ENCODE measurements around the gene PCK2. TPM values are rescaled to one million over a fixed set of nuclear protein-coding genes. Genes with fewer than 3 reads are reported as not detected.

The PCK2 gene
- total RNA-seq, 1 experiment from 2014 or later: 48.9 TPM

DNA sequence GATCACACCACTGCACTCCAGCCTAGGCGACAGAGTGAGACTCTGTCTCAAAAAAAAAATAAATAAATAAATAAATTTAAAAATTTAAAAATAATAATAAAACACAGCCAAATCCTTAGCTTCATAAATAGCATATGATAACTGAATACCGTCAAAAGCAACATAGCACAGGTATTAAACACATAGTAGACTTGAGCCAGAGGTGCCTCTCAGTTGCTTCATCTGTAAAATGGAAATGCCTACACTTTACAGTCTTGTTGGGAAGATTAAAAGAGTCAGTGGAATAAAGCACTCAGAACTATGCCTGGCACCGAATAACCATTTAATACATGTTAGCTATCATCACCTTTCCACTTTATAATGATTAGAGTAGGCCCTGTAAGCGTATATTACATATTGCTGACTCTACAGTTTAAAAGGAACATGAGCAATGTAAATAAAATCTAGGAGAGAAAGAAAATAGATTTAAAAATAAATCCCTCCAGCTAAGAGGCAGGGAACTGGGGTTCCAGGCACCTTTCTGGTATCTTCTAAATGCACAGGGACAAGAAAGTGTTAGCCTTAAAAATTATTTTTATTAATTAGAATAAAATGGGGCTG, 12.7 kb downstream of the PCK2 start:
- WGBS (ENCODE audit: extremely low coverage, insufficient read length, low lambda C conversion rate): no CpG with 5 or more reads among the region's 4 CpGs
- H2BK20ac ChIP-seq (ENCODE audit: low read depth, low read length, poor library complexity, severe bottlenecking): no peak overlapping the region

More for the DNA sequence above, 12.7 kb downstream of the PCK2 start:
- Mint-ChIP-seq H3K9me3 (peaks cover 18 to 19% of the 10 kb centered on the region in 2 experiments), H3K27me3 (ENCODE audit: low read depth) (no peaks in the 10 kb centered on the region), H3K4me1 (peaks cover 3 to 5% of the 10 kb centered on the region in 2 experiments), H3K27ac (no peak overlapping the region), H3K36me3 (ENCODE audit: insufficient read depth in 1 of 3, low read depth in 3 of 3) (peaks cover 29 to 33% (median 33%) of the 10 kb centered on the region in 3 experiments), H3K4me3 (no peak overlapping the region; a peak in 1 of 5 replicates)
- H3K56ac ChIP-seq (ENCODE audit: insufficient read length, low read depth, low read length): no peak overlapping the region
- H3K9me3 ChIP-seq (ENCODE audit: control insufficient read depth, low read depth, low read length): no peaks in the 10 kb centered on the region
- no peak overlapping the region for H3K4ac ChIP-seq (ENCODE audit: low read depth, low read length)
- H4K5ac ChIP-seq (ENCODE audit: insufficient read length, low read depth, low read length): no peak overlapping the region
- no peak overlapping the region for H4K91ac ChIP-seq (ENCODE audit: insufficient read length, low read depth, low read length)
- no peak overlapping the region for H2BK12ac ChIP-seq (ENCODE audit: insufficient read length, low read depth, low read length)
- H3K27ac ChIP-seq (ENCODE audit: insufficient read length, low read depth, low read length): no peak overlapping the region
- no peak overlapping the region for H2AK5ac ChIP-seq (ENCODE audit: insufficient read length, low read length)
- H3K4me2 ChIP-seq (ENCODE audit: insufficient read depth, insufficient read length, low read length): no peak overlapping the region
- no peak overlapping the region for H3T11ph ChIP-seq (ENCODE audit: low read length)
- H4K20me1 ChIP-seq (ENCODE audit: control insufficient read depth, insufficient read depth, insufficient read length): no peaks in the 10 kb centered on the region
- no peak overlapping the region for H3K18ac ChIP-seq (ENCODE audit: insufficient read length, low read depth, low read length)
- H3K9ac ChIP-seq (ENCODE audit: extremely low read depth, insufficient read length, low read length): no peak overlapping the region
- no peak overlapping the region for H2BK5ac ChIP-seq (ENCODE audit: insufficient read length, low read length)
- no peaks in the 10 kb centered on the region for H3K79me2 ChIP-seq (ENCODE audit: insufficient read depth, low read length)
- H3K4me1 ChIP-seq (ENCODE audit: insufficient read depth, low read length): no peaks in the 10 kb centered on the region
- no peak overlapping the region for H2AFZ ChIP-seq (ENCODE audit: low read length)
- no peak overlapping the region for H4K8ac ChIP-seq (replicated peaks; ENCODE audit: insufficient read length, low read depth, low read length)
- DNase-seq: no peak
- no peak overlapping the region for H3K23ac ChIP-seq (ENCODE audit: insufficient read length, low read depth, low read length)
- H3K23me2 ChIP-seq (ENCODE audit: insufficient read length, low read depth, low read length, poor library complexity, severe bottlenecking): no peaks in the 10 kb centered on the region
- H3K27me3 ChIP-seq (ENCODE audit: insufficient read depth, low read length): no peaks in the 10 kb centered on the region
- H2BK120ac ChIP-seq (ENCODE audit: low read depth, low read length, poor library complexity, severe bottlenecking): no peak overlapping the region
- no peak overlapping the region for H3K14ac ChIP-seq (ENCODE audit: insufficient read depth, low read length)
- no peaks in the 10 kb centered on the region for H3K79me1 ChIP-seq (ENCODE audit: insufficient read depth, low read depth, low read length, poor library complexity, severe bottlenecking)
- no peak overlapping the region for H2BK15ac ChIP-seq (ENCODE audit: low read depth, low read length)
- TF ChIP-seq, protein P1, sequence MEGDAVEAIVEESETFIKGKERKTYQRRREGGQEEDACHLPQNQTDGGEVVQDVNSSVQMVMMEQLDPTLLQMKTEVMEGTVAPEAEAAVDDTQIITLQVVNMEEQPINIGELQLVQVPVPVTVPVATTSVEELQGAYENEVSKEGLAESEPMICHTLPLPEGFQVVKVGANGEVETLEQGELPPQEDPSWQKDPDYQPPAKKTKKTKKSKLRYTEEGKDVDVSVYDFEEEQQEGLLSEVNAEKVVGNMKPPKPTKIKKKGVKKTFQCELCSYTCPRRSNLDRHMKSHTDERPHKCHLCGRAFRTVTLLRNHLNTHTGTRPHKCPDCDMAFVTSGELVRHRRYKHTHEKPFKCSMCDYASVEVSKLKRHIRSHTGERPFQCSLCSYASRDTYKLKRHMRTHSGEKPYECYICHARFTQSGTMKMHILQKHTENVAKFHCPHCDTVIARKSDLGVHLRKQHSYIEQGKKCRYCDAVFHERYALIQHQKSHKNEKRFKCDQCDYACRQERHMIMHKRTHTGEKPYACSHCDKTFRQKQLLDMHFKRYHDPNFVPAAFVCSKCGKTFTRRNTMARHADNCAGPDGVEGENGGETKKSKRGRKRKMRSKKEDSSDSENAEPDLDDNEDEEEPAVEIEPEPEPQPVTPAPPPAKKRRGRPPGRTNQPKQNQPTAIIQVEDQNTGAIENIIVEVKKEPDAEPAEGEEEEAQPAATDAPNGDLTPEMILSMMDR (conservative IDR thresholded peaks at IDR 0.05): no peak

All from H9 (cell line).